Cortex of kidney (tissue), 1 donor: ENCODE data around the gene DNASE2.

Source experiments
- DNase-seq: peaks from one replicate; lab custom pipeline; 2025; lab: John Stamatoyannopoulos, UW

Gene DNASE2

GRCh38 chr19:12886969-12887747 lies 5.9 kb upstream of the DNASE2 start, which contains the start of gene KLF1:
Gene KLF1, minus strand, starts transcription at chr19:12887201. Its CDS starts 61 bp downstream, at chr19:12887140.
- no peak for DNase-seq

- no peak for DNase-seq
These were observed 5.4 kb upstream of the DNASE2 start for GRCh38 chr19:12886651-12886968.

- DNase-seq = no peak
These were observed 4.8 kb upstream of the DNASE2 start for GRCh38 chr19:12885749-12886650.

GRCh38 chr19:12884926-12885748 lies 3.9 kb upstream of the DNASE2 start:
- no peak for DNase-seq

- DNase-seq = no peak
These were observed 3.3 kb upstream of the DNASE2 start for GRCh38 chr19:12884627-12884925.

GRCh38 chr19:12884202-12884601 lies 3.0 kb upstream of the DNASE2 start:
- no peak for DNase-seq

- no peak for DNase-seq
These were observed 1.3 kb upstream of the DNASE2 start for GRCh38 chr19:12882589-12882988.

- no peak for DNase-seq
These were observed 588 bp downstream of the DNASE2 start for GRCh38 chr19:12880551-12881171.

- no peak for DNase-seq
These were observed 6.2 kb downstream of the DNASE2 start for GRCh38 chr19:12875086-12875485.

GRCh38 chr19:12873891-12874745 lies 7.1 kb downstream of the DNASE2 start:
- no peak for DNase-seq

- no peak for DNase-seq
These were observed 8.0 kb downstream of the DNASE2 start for GRCh38 chr19:12872941-12873890.

- no peak for DNase-seq
These were observed 9.0 kb downstream of the DNASE2 start for GRCh38 chr19:12872255-12872654.

GRCh38 chr19:12871681-12872080 lies 9.6 kb downstream of the DNASE2 start:
- no peak for DNase-seq

GRCh38 chr19:12868540-12869112 lies 12.6 kb downstream of the DNASE2 start:
- no peak for DNase-seq

GRCh38 chr19:12867120-12868099 lies 13.8 kb downstream of the DNASE2 start:
- DNase-seq = no peak

GRCh38 chr19:12866416-12867119 lies 14.7 kb downstream of the DNASE2 start:
- DNase-seq = no peak

GRCh38 chr19:12865746-12866415 lies 15.4 kb downstream of the DNASE2 start:
- no peak for DNase-seq
